LNCaP clone FGC (cell line): ENCODE results near the gene MAT2B.

Experiments used
- DNase-seq: peaks from one replicate; pipeline ENCODE4 v3.0.0-alpha.2; 2011; ENCODE audit warnings: low read depth
- H3K4me3 ChIP-seq: 2 replicates; pipeline ENCODE4 v1.5.1; 2011; ENCODE audit warnings: mild to moderate bottlenecking, low read depth, low read length, control low read depth
- CTCF ChIP-seq: IDR thresholded peaks from 2 replicates; pipeline ENCODE4 v1.5.1; 2012; ENCODE audit warnings: mild to moderate bottlenecking; ENCODE audit not compliant: control insufficient read depth, insufficient read depth; ENCODE audit errors: extremely low read depth

Gene MAT2B

GRCh38 chr5:163505368-163506094 lies at the start of gene MAT2B:
Gene MAT2B, plus strand, starts transcription at chr5:163505619. Its CDS starts 68 bp downstream, at chr5:163505687.
- DNase-seq, result peak; percentile 73
- TF ChIP-seq CTCF, result peak; percentile 52
- peak within 1 kb of the TSS; percentile 80 for H3K4me3 ChIP-seq

- DNase-seq, result no peak
- no peak overlapping the region for H3K4me3 ChIP-seq
- no peak for TF ChIP-seq CTCF
Observed at GRCh38 chr5:163456029-163456589, 49.3 kb upstream of the MAT2B start.

- no peak for TF ChIP-seq CTCF
- no peak overlapping the region for H3K4me3 ChIP-seq
- DNase-seq, result no peak
Observed at GRCh38 chr5:163456840-163457239, 48.6 kb upstream of the MAT2B start.

GRCh38 chr5:163458778-163459385 lies 46.5 kb upstream of the MAT2B start:
- TF ChIP-seq CTCF, result no peak
- peak overlapping the region; percentile 65 for H3K4me3 ChIP-seq
- no peak for DNase-seq

- peak overlapping the region; percentile 65 for H3K4me3 ChIP-seq
- TF ChIP-seq CTCF, result no peak
- no peak for DNase-seq
Observed at GRCh38 chr5:163459462-163459818, 46.0 kb upstream of the MAT2B start.

GRCh38 chr5:163459819-163460561 lies 45.4 kb upstream of the MAT2B start, which contains the start of gene NUDCD2:
Gene NUDCD2, minus strand, starts transcription at chr5:163460102. Its CDS starts 52 bp downstream, at chr5:163460050.
- peak within 1 kb of the TSS; percentile 65 for H3K4me3 ChIP-seq
- peak; percentile 98 for DNase-seq
- TF ChIP-seq CTCF, result peak; percentile 19; the same call in 1 of the 2 replicates
